H1 (cell line): ENCODE measurements around the gene DOCK10. TPM values are rescaled to one million over a fixed set of nuclear protein-coding genes. Genes with fewer than 3 reads are reported as not detected.

ENCODE experiments used
- CTCF ChIA-PET: fragments of 300-600 bp; sonication (Branson Sonifier 250); formaldehyde crosslinking; loops from one replicate; lab custom pipeline; 2021; ENCODE audit not compliant: partially characterized antibody; lab: Charles Lee
- POLR2A ChIA-PET: fragments of 300-600 bp; sonication (Branson Sonifier 250); formaldehyde crosslinking; loops from one replicate; lab custom pipeline; 2021; ENCODE audit warnings: inconsistent platforms; ENCODE audit not compliant: partially characterized antibody; lab: Charles Lee
- DNase-seq, 2 experiments: peaks; one replicate each; pipeline versions ENCODE4 v3.0.0 to v3.0.0-alpha.2; 2010 to 2022; ENCODE audit warnings: low spot score in 2 of 2, low read depth in 1 of 2, mixed read lengths in 1 of 2
- FAIRE-seq: peaks from 2 replicates; lab custom pipeline; 2011; peaks lifted over from hg19 to GRCh38; lab: Jason Lieb, UNC
- H2AFZ ChIP-seq: 2 replicates; pipeline ENCODE4 v1.8.1; 2012; ENCODE audit warnings: low read length, inconsistent platforms
- H2AK5ac ChIP-seq: 2 replicates; pipeline ENCODE4 v1.6.1; 2013; ENCODE audit warnings: low read depth, low read length
- H2BK120ac ChIP-seq: replicated peaks from 2 replicates; pipeline ENCODE3; 2013; ENCODE audit warnings: low read depth, low read length, inconsistent platforms
- H2BK12ac ChIP-seq: 2 replicates; pipeline ENCODE4 v1.6.1; 2013; ENCODE audit warnings: low read depth, low read length
- H2BK15ac ChIP-seq: 2 replicates; pipeline ENCODE4 v1.6.1; 2013; ENCODE audit warnings: low read length
- H2BK20ac ChIP-seq: 2 replicates; pipeline ENCODE4 v1.6.1; 2013; ENCODE audit warnings: low read length
- H2BK5ac ChIP-seq: 2 replicates; pipeline ENCODE4 v1.6.1; 2013; ENCODE audit warnings: low read depth, low read length
- H3K14ac ChIP-seq: 2 replicates; pipeline ENCODE4 v1.6.1; 2013; ENCODE audit warnings: inconsistent platforms; ENCODE audit not compliant: insufficient read length
- H3K18ac ChIP-seq: 2 replicates; pipeline ENCODE4 v1.6.1; 2013; ENCODE audit warnings: low read length; ENCODE audit errors: extremely low read depth
- H3K23ac ChIP-seq: 2 replicates; pipeline ENCODE4 v1.6.1; 2013; ENCODE audit warnings: inconsistent platforms; ENCODE audit not compliant: insufficient read length
- H3K23me2 ChIP-seq: 2 replicates; pipeline ENCODE4 v1.6.1; 2013; ENCODE audit warnings: low read depth, low read length
- H3K27ac ChIP-seq: 2 replicates; pipeline ENCODE4 v1.6.1; 2011; ENCODE audit warnings: low read depth, low read length, inconsistent platforms
- H3K27me3 ChIP-seq, 4 experiments: replicated peaks in 1 of 4; 1 replicate in 1 of 4; 2 replicates in 3 of 4; pipeline versions ENCODE4 v1.6.1 to v1.8.1; 2011 to 2013; ENCODE audit warnings: low read length in 3 of 4, mild to moderate bottlenecking in 3 of 4, inconsistent platforms in 2 of 4, mixed read lengths in 2 of 4, moderate library complexity in 1 of 4; ENCODE audit not compliant: control insufficient read depth in 3 of 4, insufficient read depth in 3 of 4; ENCODE audit errors: extremely low read depth in 1 of 4
- H3K36me3 ChIP-seq, 4 experiments: 2 replicates each; pipeline versions ENCODE4 v1.6.1 to v1.8.1; 2011 to 2013; ENCODE audit warnings: mild to moderate bottlenecking in 4 of 4, low read length in 3 of 4, moderate library complexity in 2 of 4, control low read depth in 1 of 4, inconsistent platforms in 1 of 4; ENCODE audit not compliant: insufficient read depth in 4 of 4, control insufficient read depth in 2 of 4
- H3K4ac ChIP-seq: replicated peaks from 2 replicates; pipeline ENCODE3; 2013; ENCODE audit warnings: low read length, low read depth, mixed read lengths, inconsistent platforms; ENCODE audit not compliant: insufficient read length
- H3K4me1 ChIP-seq, 4 experiments: replicated peaks in 1 of 4; 1 replicate in 1 of 4; 2 replicates in 3 of 4; pipeline versions ENCODE4 v1.6.1 to v1.8.1; 2011 to 2013; ENCODE audit warnings: low read length in 3 of 4, inconsistent platforms in 2 of 4, mixed read lengths in 1 of 4; ENCODE audit not compliant: insufficient read depth in 4 of 4, control insufficient read depth in 3 of 4
- H3K4me2 ChIP-seq, 2 experiments: 2 replicates each; pipeline versions ENCODE4 v1.6.1 to v1.8.1; 2011 to 2013; ENCODE audit warnings: low read depth in 2 of 2, low read length in 2 of 2, control low read depth in 1 of 2, inconsistent platforms in 1 of 2, mild to moderate bottlenecking in 1 of 2; ENCODE audit not compliant: insufficient read depth in 1 of 2
- H3K4me3 ChIP-seq, 4 experiments: fragments of 200-600, 300-600 bp in 1 of 4; sonication (generic), shearing (Covaris generic), sonication (Bioruptor Twin) in 1 of 4; 2 replicates each; pipeline versions ENCODE4 v1.5.1 to v1.8.1; 2011 to 2016; ENCODE audit warnings: low read length in 4 of 4, low read depth in 3 of 4, control low read depth in 2 of 4, inconsistent platforms in 2 of 4, mild to moderate bottlenecking in 2 of 4, mixed read lengths in 1 of 4, moderate library complexity in 1 of 4; ENCODE audit not compliant: insufficient read depth in 2 of 4; ENCODE audit errors: extremely low read depth in 1 of 4
- H3K56ac ChIP-seq: replicated peaks from 2 replicates; pipeline ENCODE3; 2013; ENCODE audit warnings: low read depth, mild to moderate bottlenecking, mixed read lengths, low read length, inconsistent platforms; ENCODE audit not compliant: insufficient read length
- H3K79me1 ChIP-seq: 2 replicates; pipeline ENCODE4 v1.6.1; 2013; ENCODE audit warnings: low read depth, low read length, control low read depth
- H3K79me2 ChIP-seq, 2 experiments: 2 replicates each; pipeline versions ENCODE4 v1.6.1 to v1.8.1; 2012 to 2013; ENCODE audit warnings: low read length in 2 of 2, mild to moderate bottlenecking in 2 of 2, inconsistent platforms in 1 of 2; ENCODE audit not compliant: insufficient read depth in 2 of 2, control insufficient read depth in 1 of 2
- H3K9ac ChIP-seq, 4 experiments: replicated peaks in 1 of 4; 1 replicate in 1 of 4; 2 replicates in 3 of 4; pipeline versions ENCODE4 v1.6.1 to v1.8.1; 2011 to 2013; ENCODE audit warnings: low read depth in 3 of 4, low read length in 3 of 4, control low read depth in 2 of 4, mild to moderate bottlenecking in 2 of 4, moderate library complexity in 2 of 4, inconsistent platforms in 1 of 4; ENCODE audit errors: extremely low read depth in 1 of 4
- H3K9me3 ChIP-seq, 2 experiments: 2 replicates each; pipeline versions ENCODE4 v1.6.1 to v1.8.1; 2012 to 2013; ENCODE audit warnings: mild to moderate bottlenecking in 2 of 2, moderate library complexity in 2 of 2, control low read depth in 1 of 2, inconsistent platforms in 1 of 2, low read depth in 1 of 2, low read length in 1 of 2, mixed read lengths in 1 of 2; ENCODE audit not compliant: insufficient read depth in 2 of 2
- H4K20me1 ChIP-seq, 2 experiments: replicated peaks in 1 of 2; 2 replicates each; pipeline versions ENCODE3 to v1.8.1; 2011 to 2013; ENCODE audit warnings: inconsistent platforms in 2 of 2, low read length in 2 of 2, mild to moderate bottlenecking in 1 of 2; ENCODE audit not compliant: insufficient read depth in 2 of 2, control insufficient read depth in 1 of 2
- H4K5ac ChIP-seq: 2 replicates; pipeline ENCODE4 v1.6.1; 2013; ENCODE audit warnings: low read length, low read depth, mixed read lengths, inconsistent platforms; ENCODE audit not compliant: insufficient read length
- H4K8ac ChIP-seq: 2 replicates; pipeline ENCODE4 v1.8.0; 2013; ENCODE audit warnings: mild to moderate bottlenecking, moderate library complexity, low read length, inconsistent platforms; ENCODE audit not compliant: insufficient read depth; ENCODE audit errors: extremely low read depth
- H4K91ac ChIP-seq: replicated peaks from 2 replicates; pipeline ENCODE3; 2013; ENCODE audit warnings: low read length, mixed read lengths, inconsistent platforms; ENCODE audit not compliant: insufficient read length
- BRCA1 ChIP-seq: IDR thresholded peaks from 2 replicates; pipeline ENCODE4 v1.6.1; 2012; ENCODE audit warnings: low read depth, low read length, improper control_type of control experiment
- GTF2F1 ChIP-seq: IDR thresholded peaks from 2 replicates; pipeline ENCODE4 v1.6.1; 2012; ENCODE audit warnings: low read depth, low read length, improper control_type of control experiment, borderline replicate concordance
- RXRA ChIP-seq: IDR thresholded peaks from 2 replicates; pipeline ENCODE4 v1.6.1; 2011; ENCODE audit warnings: low read depth, mild to moderate bottlenecking, low read length, moderate library complexity; ENCODE audit not compliant: insufficient read depth
- TAF1 ChIP-seq: IDR thresholded peaks from 2 replicates; pipeline ENCODE4 v1.6.1; 2011; ENCODE audit warnings: mild to moderate bottlenecking, low read depth, low read length
- TBP ChIP-seq: IDR thresholded peaks from 2 replicates; pipeline ENCODE4 v1.6.1; 2011; ENCODE audit warnings: low read depth, low read length, improper control_type of control experiment
- WGBS, 2 experiments: shearing (Covaris generic) in 1 of 2; methylation state at CpG; one replicate each; pipeline versions ENCODE4 v1.1.6 to v1.1.7; 2013 to 2015; ENCODE audit warnings: low lambda C conversion rate in 2 of 2, mixed read lengths in 2 of 2, inconsistent platforms in 1 of 2, low coverage in 1 of 2, missing lambda C conversion rate in 1 of 2; ENCODE audit not compliant: insufficient replicate concordance in 2 of 2, insufficient coverage in 1 of 2, insufficient read length in 1 of 2; ENCODE audit errors: extremely low coverage in 1 of 2, missing lambda C conversion rate in 1 of 2; 5-methylcytosine and 5-hydroxymethylcytosine counted together
- polyA plus RNA-seq, 7 experiments: library from polyadenylated mRNA; depleted of rRNA in 3 of 7; stranded (reverse) in 5 of 7; unstranded in 2 of 7; fragments of >200 nt in 5 of 7; fragments of 200-250 nt in 2 of 7; gene quantifications; 1 replicate in 5 of 7; 2 replicates in 1 of 7; 4 replicates in 1 of 7; pipeline versions ENCODE4 v1.2.1 to v1.2.3, GENCODE V29; 2011 to 2013; ENCODE audit warnings: missing spikeins in 2 of 7, mixed read lengths in 2 of 7
- total RNA-seq: library from RNA; stranded (reverse); fragmentation: NEBNext Ultra II Directional; extraction: Animal tissue kit (Norgen Biotek cat#: 25700); gene quantifications from 2 replicates; pipeline ENCODE4 v1.2.1, GENCODE V29; 2021

The DOCK10 gene
- total and polyA plus RNA-seq, 2 of the 8 experiments (the other 6 are each of a cell fraction or from before 2014, with no cell fraction given), result 0.33 to 1.6 TPM

DNA sequence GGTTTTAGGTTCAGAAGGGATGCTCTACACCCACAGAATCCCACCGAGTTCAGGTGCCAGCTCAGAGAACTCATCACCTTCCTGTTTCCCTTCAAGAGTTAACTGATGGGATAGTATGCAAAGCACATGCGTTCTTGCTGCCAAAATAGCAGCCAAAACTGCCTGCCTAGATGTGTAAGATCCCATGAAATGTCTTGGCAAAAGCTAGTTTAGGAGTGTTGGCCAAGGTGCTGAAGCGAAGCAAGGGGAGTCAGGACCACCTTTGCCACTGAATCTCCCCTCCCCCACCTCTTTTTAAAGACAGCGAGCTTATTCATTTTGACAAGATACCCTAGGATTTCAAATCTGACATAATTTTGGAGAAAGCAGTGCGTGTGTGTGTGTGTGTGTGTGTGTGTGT is 2.1 kb downstream of the DOCK10 start:
- DNase-seq (no peak), FAIRE-seq (no peak)
- Histone ChIP-seq H3K4me3 (no peak overlapping the region), H3K56ac (no peak overlapping the region), H2AFZ (no peak overlapping the region), H2BK15ac (no peak overlapping the region), H3K4ac (no peak overlapping the region), H3K27me3 (peaks cover 30 to 40% (median 37%) of the 10 kb centered on the region in 4 experiments), H3K18ac (no peak overlapping the region), H3K79me2 (no peaks in the 10 kb centered on the region), H3K9ac (no peak overlapping the region), H3K79me1 (no peaks in the 10 kb centered on the region), H2BK120ac (no peak overlapping the region), H2BK20ac (no peak overlapping the region), H3K27ac (no peak overlapping the region), H3K4me2 (no peak overlapping the region; a peak in 1 of 4 replicates), H3K14ac (no peak overlapping the region), H3K36me3 (no peaks in the 10 kb centered on the region; a peak in 1 of 8 replicates), H4K20me1 (no peaks in the 10 kb centered on the region), H4K8ac (no peak overlapping the region), H3K23ac (no peak overlapping the region), H3K9me3 (no peaks in the 10 kb centered on the region), H3K23me2 (peaks cover 7% of the 10 kb centered on the region; the same call in 1 of the 2 replicates), H2AK5ac (no peak overlapping the region), H2BK12ac (no peak overlapping the region), H2BK5ac (no peak overlapping the region), H4K91ac (no peak overlapping the region), H3K4me1 (peaks cover 0 to 5% (median 2%) of the 10 kb centered on the region in 4 experiments; a peak in 2 of 7 replicates), H4K5ac (no peak overlapping the region)
- 68% methylated on average over 5 of the region's 5 CpGs; no CpG with 5 or more reads in 1 of the 2 experiments for WGBS, 2 experiments
- POLR2A ChIA-PET, result no interaction called here
- CTCF ChIA-PET, result interaction anchor here (0.6 to 2.9 kb wide), 3 partner anchors 31 to 1252 kb away, joined by 3 to 9 read pairs (median 4); no protein-coding TSS in a partner anchor
- TF ChIP-seq BRCA1 (no peak), GTF2F1 (no peak), TBP (no peak), RXRA (no peak), TAF1 (no peak)
